Measurements from ENCODE around the gene INTS4.
A peak's percentile ranks its signal among the peaks of the same experiment; 100 is the strongest.

INTS4 gene

DNA sequence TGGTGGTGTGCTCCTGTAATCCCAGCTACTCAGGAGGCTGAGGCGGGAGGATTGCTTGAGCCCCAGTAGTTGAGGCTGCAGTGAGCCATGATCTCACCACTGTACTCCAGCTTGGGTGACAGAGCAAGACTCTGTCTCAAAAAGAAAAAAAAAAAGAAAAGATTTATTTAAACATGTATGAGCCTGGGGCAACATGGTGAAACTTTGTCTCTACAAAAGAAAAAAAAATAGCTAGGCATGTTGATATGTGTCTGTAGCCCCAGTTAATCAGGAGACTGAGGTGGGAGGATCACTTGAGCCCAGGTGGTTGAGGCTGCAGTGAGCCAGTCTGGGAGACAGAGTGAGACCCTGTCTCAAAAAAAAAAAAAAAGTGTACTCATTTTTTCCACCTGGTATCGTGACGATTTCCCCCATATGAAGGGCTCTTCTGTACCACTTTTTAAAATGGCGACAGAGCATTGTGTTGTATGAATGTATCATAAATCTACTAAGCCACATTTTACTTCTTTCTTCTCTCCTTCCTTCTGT lies 45.0 kb upstream of the INTS4 start:
- TF ChIP-seq, protein P1, sequence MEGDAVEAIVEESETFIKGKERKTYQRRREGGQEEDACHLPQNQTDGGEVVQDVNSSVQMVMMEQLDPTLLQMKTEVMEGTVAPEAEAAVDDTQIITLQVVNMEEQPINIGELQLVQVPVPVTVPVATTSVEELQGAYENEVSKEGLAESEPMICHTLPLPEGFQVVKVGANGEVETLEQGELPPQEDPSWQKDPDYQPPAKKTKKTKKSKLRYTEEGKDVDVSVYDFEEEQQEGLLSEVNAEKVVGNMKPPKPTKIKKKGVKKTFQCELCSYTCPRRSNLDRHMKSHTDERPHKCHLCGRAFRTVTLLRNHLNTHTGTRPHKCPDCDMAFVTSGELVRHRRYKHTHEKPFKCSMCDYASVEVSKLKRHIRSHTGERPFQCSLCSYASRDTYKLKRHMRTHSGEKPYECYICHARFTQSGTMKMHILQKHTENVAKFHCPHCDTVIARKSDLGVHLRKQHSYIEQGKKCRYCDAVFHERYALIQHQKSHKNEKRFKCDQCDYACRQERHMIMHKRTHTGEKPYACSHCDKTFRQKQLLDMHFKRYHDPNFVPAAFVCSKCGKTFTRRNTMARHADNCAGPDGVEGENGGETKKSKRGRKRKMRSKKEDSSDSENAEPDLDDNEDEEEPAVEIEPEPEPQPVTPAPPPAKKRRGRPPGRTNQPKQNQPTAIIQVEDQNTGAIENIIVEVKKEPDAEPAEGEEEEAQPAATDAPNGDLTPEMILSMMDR (conservative IDR thresholded peaks at IDR 0.05; ENCODE audit: low read depth): no peak
- H3K27ac ChIP-seq: peak overlapping the region; percentile 86

DNA sequence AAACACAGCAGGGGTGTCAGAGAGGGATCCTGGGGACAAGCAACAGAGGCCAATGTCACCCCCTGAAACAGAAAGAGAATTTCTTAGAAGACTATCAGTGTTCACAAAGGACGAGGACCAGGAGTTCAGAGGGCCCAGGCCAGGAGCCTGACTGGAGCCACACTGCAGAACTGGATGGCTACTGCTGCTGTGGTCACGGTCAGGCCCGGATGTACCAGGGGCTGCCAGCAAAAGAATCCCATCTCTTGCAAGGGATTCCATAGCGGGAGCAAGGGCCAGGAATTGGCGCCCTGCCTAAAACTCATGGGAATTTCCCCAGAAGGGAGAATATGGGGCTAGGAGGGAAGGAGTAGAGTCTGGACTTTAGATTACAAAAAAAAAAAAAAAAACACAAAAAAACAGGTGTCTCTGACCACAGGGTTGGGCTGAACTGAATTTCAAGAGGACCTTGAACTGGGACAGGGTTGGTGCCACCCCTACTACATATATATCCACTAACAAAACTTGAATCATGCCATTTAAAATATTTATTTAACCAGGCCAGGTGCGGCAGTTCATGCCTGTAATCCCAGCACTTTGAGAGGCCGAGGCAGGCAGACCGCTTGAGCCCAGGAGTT lies 44.3 kb upstream of the INTS4 start:
- CTCF ChIA-PET: no interaction called here
- no peak for DNase-seq (ENCODE audit: low spot score)
- TF ChIP-seq, protein P1 (conservative IDR thresholded peaks at IDR 0.05; ENCODE audit: low read depth): no peak
- peak overlapping the region; percentile 36; the same call in 1 of the 2 replicates for H3K27ac ChIP-seq
- POLR2A ChIA-PET (ENCODE audit: low non-redundant PET): no interaction called here

More for the DNA sequence above, 45.0 kb upstream of the INTS4 start:
- POLR2A ChIA-PET (ENCODE audit: low non-redundant PET): no interaction called here
- no peak for DNase-seq (ENCODE audit: low spot score)
- CTCF ChIA-PET: interaction anchor here (0.5 to 0.7 kb wide), 5 partner anchors 28 to 1455 kb away, joined by 3 read pairs; no protein-coding TSS in a partner anchor

DNA sequence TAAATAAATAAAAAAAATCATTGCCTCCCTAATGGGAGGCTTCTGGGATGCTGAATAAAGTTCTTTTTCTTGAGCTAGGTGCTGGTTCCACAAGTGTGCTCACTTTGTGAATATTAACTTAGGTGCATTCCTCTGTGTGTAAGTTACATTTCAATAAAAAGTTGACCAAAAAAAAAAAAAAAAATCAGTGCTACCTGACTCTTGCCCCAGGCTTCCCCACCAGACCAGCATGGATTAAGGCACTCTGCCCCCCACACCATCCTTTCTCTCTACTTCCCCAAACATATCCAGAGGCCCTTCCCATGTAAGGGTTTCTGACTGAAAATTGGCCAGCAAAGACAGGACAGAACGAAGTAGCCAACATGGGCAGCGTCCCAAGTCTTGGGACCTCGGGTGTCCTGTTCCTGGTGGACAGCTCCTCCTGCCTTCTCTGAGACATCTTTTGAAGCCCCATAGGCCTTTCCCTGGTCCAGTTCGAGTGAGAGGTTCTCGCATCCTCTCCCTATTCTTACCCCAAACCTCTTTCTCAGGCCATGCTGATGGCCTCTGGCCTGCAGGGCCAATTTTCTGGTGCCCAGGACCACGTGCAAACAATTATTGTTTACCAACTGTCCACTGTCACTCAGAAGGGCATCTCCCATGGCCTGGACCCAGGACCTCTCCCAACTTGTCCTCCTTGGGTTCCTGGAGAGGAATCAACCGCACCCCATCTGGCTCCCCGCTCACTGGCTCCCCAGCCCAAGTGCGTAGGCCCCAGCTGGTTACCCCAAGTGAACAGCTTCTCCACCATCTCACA lies 43.6 kb upstream of the INTS4 start:
- ChIA-PET CTCF (no interaction called here), POLR2A (ENCODE audit: low non-redundant PET) (no interaction called here)
- DNase-seq (ENCODE audit: low spot score): no peak
- H3K27ac ChIP-seq: no peak overlapping the region
- TF ChIP-seq, protein P1 (conservative IDR thresholded peaks at IDR 0.05; ENCODE audit: low read depth): no peak

DNA sequence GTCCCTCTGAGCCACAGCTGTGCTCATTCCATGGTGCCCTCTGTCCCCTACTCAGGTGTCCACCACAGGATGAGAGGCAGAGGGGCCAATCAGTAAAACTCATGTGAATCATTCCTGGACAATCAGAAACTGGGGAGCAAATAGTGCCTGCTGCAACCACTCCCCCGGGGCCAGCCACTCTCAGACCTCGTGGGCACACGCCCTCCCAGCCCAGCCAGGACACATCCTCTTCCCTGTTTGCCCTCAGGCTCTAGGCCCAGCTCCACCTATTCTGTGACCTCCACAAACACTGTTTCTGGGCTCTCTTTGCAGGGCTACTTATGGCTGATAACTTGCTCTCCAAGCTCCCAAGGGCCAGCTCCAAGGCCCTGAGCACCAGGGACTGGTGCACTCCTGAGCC lies 42.6 kb upstream of the INTS4 start:
- CTCF ChIA-PET: no interaction called here
- no peak for DNase-seq (ENCODE audit: low spot score)
- H3K27ac ChIP-seq: peak overlapping the region; percentile 49
- POLR2A ChIA-PET (ENCODE audit: low non-redundant PET): no interaction called here
- TF ChIP-seq, protein P1 (conservative IDR thresholded peaks at IDR 0.05; ENCODE audit: low read depth): no peak

DNA sequence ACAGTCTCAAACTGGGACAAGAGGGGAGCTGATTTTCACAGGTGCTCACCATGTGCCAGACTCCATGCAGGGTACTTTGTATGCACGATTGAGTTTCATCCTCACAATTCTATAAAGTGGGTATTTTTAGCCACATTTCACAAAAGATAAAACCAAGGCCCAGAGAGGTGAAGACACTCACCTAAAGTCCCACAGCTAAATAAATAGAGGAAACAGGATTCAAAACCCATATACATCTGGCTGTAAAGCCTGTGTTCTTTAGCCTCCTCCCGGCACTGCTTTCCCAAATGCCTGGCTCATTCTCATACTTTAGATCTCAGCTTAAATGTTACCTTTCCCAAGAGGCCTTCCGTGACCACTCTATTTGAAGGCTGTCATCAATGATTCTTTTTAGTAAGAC lies 41.8 kb upstream of the INTS4 start:
- no peak overlapping the region for H3K27ac ChIP-seq
- ChIA-PET POLR2A (ENCODE audit: low non-redundant PET) (no interaction called here), CTCF (interaction anchor here (0.7 kb wide), 1 partner anchor 27 kb away, joined by 7 read pairs; the partner anchor contains the start of gene THRSP)
- TF ChIP-seq, protein P1 (conservative IDR thresholded peaks at IDR 0.05; ENCODE audit: low read depth): no peak
- no peak for DNase-seq (ENCODE audit: low spot score)

DNA sequence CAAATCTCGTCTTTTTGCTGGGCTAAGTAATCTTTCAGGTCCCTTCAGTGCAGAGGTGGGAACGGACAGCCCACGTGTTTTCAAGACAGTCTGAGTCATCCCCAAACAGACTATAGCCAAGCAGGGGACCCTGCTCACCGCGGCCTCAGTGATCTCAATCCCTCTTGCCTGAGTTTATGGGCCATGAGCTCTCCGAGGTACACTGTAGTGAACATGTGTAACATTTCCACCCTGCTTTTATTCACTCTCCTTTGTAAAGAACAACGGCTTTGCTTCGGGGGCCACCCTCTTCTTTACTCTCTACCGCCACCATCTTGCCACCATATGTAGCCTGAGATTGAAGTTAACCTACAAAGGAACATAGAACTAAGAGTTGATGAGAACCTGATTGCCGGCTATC lies 40.2 kb upstream of the INTS4 start:
- TF ChIP-seq, protein P1 (conservative IDR thresholded peaks at IDR 0.05; ENCODE audit: low read depth): no peak
- ChIA-PET POLR2A (ENCODE audit: low non-redundant PET) (no interaction called here), CTCF (interaction anchor here (0.6 to 0.7 kb wide), 2 partner anchors 9 to 1798 kb away, joined by 3 to 5 read pairs; no protein-coding TSS in a partner anchor)
- DNase-seq (ENCODE audit: low spot score): no peak
- no peak overlapping the region for H3K27ac ChIP-seq
